ENCODE measurements around the gene CATSPERE. TPM values are rescaled to one million over a fixed set of nuclear protein-coding genes. Genes with fewer than 3 reads are reported as not detected.

The CATSPERE gene
- total and polyA plus RNA-seq, 2 of the 8 experiments (the other 6 are each of a cell fraction or from before 2014, with no cell fraction given), result 0.05 to 0.45 TPM

DNA sequence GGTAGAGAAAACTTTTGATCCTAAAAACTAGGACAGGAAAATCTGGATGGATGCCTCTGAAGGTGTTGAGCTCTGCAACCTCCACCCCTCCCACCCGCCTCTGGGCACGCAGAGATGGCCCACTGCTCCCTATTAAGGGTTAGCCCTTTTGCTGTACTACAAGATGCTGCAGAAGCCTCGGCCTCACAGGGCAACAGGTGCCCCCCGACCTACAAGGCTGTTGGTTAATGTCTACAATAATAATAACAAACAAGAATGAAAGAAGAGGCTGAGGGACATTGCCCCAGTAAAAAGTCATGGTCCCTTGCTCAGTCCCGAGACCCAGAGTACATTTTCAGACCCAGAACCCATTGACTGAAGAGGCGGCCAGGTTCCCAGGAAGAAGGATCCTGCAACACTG is 184.3 kb downstream of the CATSPERE start:
- Histone ChIP-seq H3K18ac (ENCODE audit: extremely low read depth, low read length) (no peak overlapping the region), H4K91ac (replicated peaks; ENCODE audit: insufficient read length, low read length) (no peak overlapping the region), H4K8ac (ENCODE audit: extremely low read depth, insufficient read depth, low read length) (no peak overlapping the region), H3K56ac (replicated peaks; ENCODE audit: insufficient read length, low read depth, low read length) (no peak overlapping the region), H2BK15ac (ENCODE audit: low read length) (no peak overlapping the region), H2BK120ac (replicated peaks; ENCODE audit: low read depth, low read length) (no peak overlapping the region), H3K4me1 (replicated peaks in 1 of 4; ENCODE audit: control insufficient read depth in 3 of 4, insufficient read depth in 4 of 4, low read length in 3 of 4) (peaks cover 0 to 4% (median 3%) of the 10 kb centered on the region in 4 experiments; a peak in 2 of 7 replicates), H3K14ac (ENCODE audit: insufficient read length) (no peak overlapping the region), H3K27ac (ENCODE audit: low read depth, low read length) (no peak overlapping the region), H3K4me2 (ENCODE audit: insufficient read depth in 1 of 2, low read depth in 2 of 2, low read length in 2 of 2) (no peak overlapping the region), H3K36me3 (ENCODE audit: control insufficient read depth in 2 of 4, insufficient read depth in 4 of 4, low read length in 3 of 4) (0 out of 8 replicates have a peak, but pooled peaks cover 0 to 2% (median 0%) of the 10 kb centered on the region in 4 experiments), H2BK12ac (ENCODE audit: low read depth, low read length) (no peak overlapping the region), H2BK5ac (ENCODE audit: low read depth, low read length) (no peak overlapping the region), H3K79me1 (ENCODE audit: low read depth, low read length) (no peaks in the 10 kb centered on the region), H4K5ac (ENCODE audit: insufficient read length, low read depth, low read length) (no peak overlapping the region), H3K4ac (replicated peaks; ENCODE audit: insufficient read length, low read depth, low read length) (no peak overlapping the region), H3K23me2 (ENCODE audit: low read depth, low read length) (no peaks in the 10 kb centered on the region), H3K9ac (replicated peaks in 1 of 4; ENCODE audit: extremely low read depth in 1 of 4, low read depth in 3 of 4, low read length in 3 of 4) (no peak overlapping the region), H2AFZ (ENCODE audit: low read length) (no peak overlapping the region), H3K9me3 (ENCODE audit: insufficient read depth in 2 of 2, low read depth in 1 of 2, low read length in 1 of 2) (peaks cover 4 to 9% of the 10 kb centered on the region in 2 experiments; a peak in 2 of 4 replicates), H3K27me3 (replicated peaks in 1 of 4; ENCODE audit: control insufficient read depth in 3 of 4, extremely low read depth in 1 of 4, insufficient read depth in 3 of 4, low read length in 3 of 4) (no peaks in the 10 kb centered on the region), H2AK5ac (ENCODE audit: low read depth, low read length) (no peak overlapping the region), H3K23ac (ENCODE audit: insufficient read length) (no peak overlapping the region), H2BK20ac (ENCODE audit: low read length) (no peak overlapping the region), H3K4me3 (ENCODE audit: extremely low read depth in 1 of 4, insufficient read depth in 2 of 4, low read depth in 3 of 4, low read length in 4 of 4) (no peak overlapping the region), H4K20me1 (replicated peaks in 1 of 2; ENCODE audit: control insufficient read depth in 1 of 2, insufficient read depth in 2 of 2, low read length in 2 of 2) (no peaks in the 10 kb centered on the region), H3K79me2 (ENCODE audit: control insufficient read depth in 1 of 2, insufficient read depth in 2 of 2, low read length in 2 of 2) (no peaks in the 10 kb centered on the region)
- no peak for TF ChIP-seq SIX5 (IDR thresholded peaks at IDR 0.05; ENCODE audit: low read depth, low read length)
- FAIRE-seq (no peak), DNase-seq (ENCODE audit: low read depth in 1 of 2, low spot score in 2 of 2) (no peak)
- ChIA-PET POLR2A (ENCODE audit: partially characterized antibody) (interaction anchor here (1.1 kb wide), 2 partner anchors 8 to 20 kb away, joined by 3 to 4 read pairs; no protein-coding TSS in a partner anchor), CTCF (ENCODE audit: partially characterized antibody) (interaction anchor here (0.9 to 3.4 kb wide), 4 partner anchors 41 to 152 kb away, joined by 3 to 16 read pairs (median 4); no protein-coding TSS in a partner anchor)
- WGBS, 2 experiments (ENCODE audit: extremely low coverage in 1 of 2, insufficient coverage in 1 of 2, insufficient read length in 1 of 2, insufficient replicate concordance in 2 of 2, low coverage in 1 of 2, low lambda C conversion rate in 2 of 2, missing lambda C conversion rate in 1 of 2), result 68% methylated on average over 4 of the region's 6 CpGs; no CpG with 5 or more reads in 1 of the 2 experiments
